ENCODE data around the gene DGKG. TPM values are rescaled to one million over a fixed set of nuclear protein-coding genes. Genes with fewer than 3 reads are reported as not detected.

Gene DGKG
- total and polyA plus RNA-seq, 4 donors: 0.84 to 7.8 (median 1.7) TPM

- DNase-seq (ENCODE audit: low spot score): no peak
- H3K9ac ChIP-seq (ENCODE audit: low read depth in 1 of 2, low read length in 2 of 2): no peak overlapping the region
- H3K9me3 ChIP-seq (ENCODE audit: control insufficient read depth in 4 of 4, low read length in 3 of 4): no peaks in the 10 kb centered on the region
- H3K27me3 ChIP-seq (ENCODE audit: control insufficient read depth in 4 of 4, insufficient read depth in 4 of 4, low read length in 3 of 4): no peaks in the 10 kb centered on the region
- H3K27ac ChIP-seq (ENCODE audit: low read depth in 1 of 2, low read length in 2 of 2): no peak overlapping the region
- TF ChIP-seq HNF4A (conservative IDR thresholded peaks at IDR 0.05) (no peak), RAD21 (IDR thresholded peaks at IDR 0.05) (no peak), EGR1 (IDR thresholded peaks at IDR 0.05; ENCODE audit: low read depth in 2 of 2) (no peak), ATF3 (IDR thresholded peaks at IDR 0.05) (no peak), HNF4G (IDR thresholded peaks at IDR 0.05) (no peak)
- TF ChIP-seq, protein P1, sequence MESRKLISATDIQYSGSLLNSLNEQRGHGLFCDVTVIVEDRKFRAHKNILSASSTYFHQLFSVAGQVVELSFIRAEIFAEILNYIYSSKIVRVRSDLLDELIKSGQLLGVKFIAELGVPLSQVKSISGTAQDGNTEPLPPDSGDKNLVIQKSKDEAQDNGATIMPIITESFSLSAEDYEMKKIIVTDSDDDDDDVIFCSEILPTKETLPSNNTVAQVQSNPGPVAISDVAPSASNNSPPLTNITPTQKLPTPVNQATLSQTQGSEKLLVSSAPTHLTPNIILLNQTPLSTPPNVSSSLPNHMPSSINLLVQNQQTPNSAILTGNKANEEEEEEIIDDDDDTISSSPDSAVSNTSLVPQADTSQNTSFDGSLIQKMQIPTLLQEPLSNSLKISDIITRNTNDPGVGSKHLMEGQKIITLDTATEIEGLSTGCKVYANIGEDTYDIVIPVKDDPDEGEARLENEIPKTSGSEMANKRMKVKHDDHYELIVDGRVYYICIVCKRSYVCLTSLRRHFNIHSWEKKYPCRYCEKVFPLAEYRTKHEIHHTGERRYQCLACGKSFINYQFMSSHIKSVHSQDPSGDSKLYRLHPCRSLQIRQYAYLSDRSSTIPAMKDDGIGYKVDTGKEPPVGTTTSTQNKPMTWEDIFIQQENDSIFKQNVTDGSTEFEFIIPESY (IDR thresholded peaks at IDR 0.05): no peak
- TF ChIP-seq, protein P2, sequence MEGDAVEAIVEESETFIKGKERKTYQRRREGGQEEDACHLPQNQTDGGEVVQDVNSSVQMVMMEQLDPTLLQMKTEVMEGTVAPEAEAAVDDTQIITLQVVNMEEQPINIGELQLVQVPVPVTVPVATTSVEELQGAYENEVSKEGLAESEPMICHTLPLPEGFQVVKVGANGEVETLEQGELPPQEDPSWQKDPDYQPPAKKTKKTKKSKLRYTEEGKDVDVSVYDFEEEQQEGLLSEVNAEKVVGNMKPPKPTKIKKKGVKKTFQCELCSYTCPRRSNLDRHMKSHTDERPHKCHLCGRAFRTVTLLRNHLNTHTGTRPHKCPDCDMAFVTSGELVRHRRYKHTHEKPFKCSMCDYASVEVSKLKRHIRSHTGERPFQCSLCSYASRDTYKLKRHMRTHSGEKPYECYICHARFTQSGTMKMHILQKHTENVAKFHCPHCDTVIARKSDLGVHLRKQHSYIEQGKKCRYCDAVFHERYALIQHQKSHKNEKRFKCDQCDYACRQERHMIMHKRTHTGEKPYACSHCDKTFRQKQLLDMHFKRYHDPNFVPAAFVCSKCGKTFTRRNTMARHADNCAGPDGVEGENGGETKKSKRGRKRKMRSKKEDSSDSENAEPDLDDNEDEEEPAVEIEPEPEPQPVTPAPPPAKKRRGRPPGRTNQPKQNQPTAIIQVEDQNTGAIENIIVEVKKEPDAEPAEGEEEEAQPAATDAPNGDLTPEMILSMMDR (IDR thresholded peaks at IDR 0.05; ENCODE audit: low read depth, low read length, missing input control): no peak
- no peaks in the 10 kb centered on the region for H3K36me3 ChIP-seq (ENCODE audit: control insufficient read depth in 4 of 4, insufficient read depth in 3 of 4, low read depth in 1 of 4, low read length in 3 of 4)
- no peaks in the 10 kb centered on the region for H3K4me1 ChIP-seq (ENCODE audit: control insufficient read depth in 4 of 4, insufficient read depth in 4 of 4, low read length in 3 of 4)
- WGBS: 95% methylated on average over 6 of the region's 6 CpGs
- no peak overlapping the region for H3K4me3 ChIP-seq (ENCODE audit: low read depth in 1 of 3, low read length in 3 of 3)
These were observed 141.7 kb downstream of the DGKG start for GRCh38 chr3:186220365-186220764.

GRCh38 chr3:186219211-186219638 lies 142.8 kb downstream of the DGKG start:
- Histone ChIP-seq H3K27ac (ENCODE audit: low read depth in 1 of 2, low read length in 2 of 2) (no peak overlapping the region), H3K4me3 (ENCODE audit: low read depth in 1 of 3, low read length in 3 of 3) (no peak overlapping the region), H3K4me1 (ENCODE audit: control insufficient read depth in 4 of 4, insufficient read depth in 4 of 4, low read length in 3 of 4) (no peaks in the 10 kb centered on the region), H3K27me3 (ENCODE audit: control insufficient read depth in 4 of 4, insufficient read depth in 4 of 4, low read length in 3 of 4) (no peaks in the 10 kb centered on the region), H3K9me3 (ENCODE audit: control insufficient read depth in 4 of 4, low read length in 3 of 4) (no peaks in the 10 kb centered on the region), H3K9ac (ENCODE audit: low read depth in 1 of 2, low read length in 2 of 2) (no peak overlapping the region), H3K36me3 (ENCODE audit: control insufficient read depth in 4 of 4, insufficient read depth in 3 of 4, low read depth in 1 of 4, low read length in 3 of 4) (no peaks in the 10 kb centered on the region)
- DNase-seq (ENCODE audit: low spot score): no peak
- 94% methylated on average over 7 of the region's 7 CpGs for WGBS
- no peak for TF ChIP-seq HNF4G (IDR thresholded peaks at IDR 0.05)
- TF ChIP-seq JUND (IDR thresholded peaks at IDR 0.05): no peak
- TF ChIP-seq, protein P1 (IDR thresholded peaks at IDR 0.05): no peak
- TF ChIP-seq RAD21 (IDR thresholded peaks at IDR 0.05): no peak
- TF ChIP-seq ATF3 (IDR thresholded peaks at IDR 0.05): no peak
- TF ChIP-seq HNF4A (conservative IDR thresholded peaks at IDR 0.05): no peak
- TF ChIP-seq SP1 (IDR thresholded peaks at IDR 0.05): no peak
- TF ChIP-seq FOXA1 (IDR thresholded peaks at IDR 0.05): no peak
- no peak for TF ChIP-seq FOXA2 (IDR thresholded peaks at IDR 0.05)
- TF ChIP-seq EGR1 (IDR thresholded peaks at IDR 0.05; ENCODE audit: low read depth in 2 of 2): no peak
- TF ChIP-seq, protein P2 (IDR thresholded peaks at IDR 0.05; ENCODE audit: low read depth, low read length, missing input control): no peak

All from liver (tissue), 9 donors.